Kidney (tissue), 14 donors: Measurements from ENCODE around the gene ARHGEF7. TPM values are rescaled to one million over a fixed set of nuclear protein-coding genes. Genes with fewer than 3 reads are reported as not detected.

Experiments
- DNase-seq, 5 donors: peaks; one replicate each; pipeline ENCODE4 v3.0.0-alpha.2; 2013 to 2020
- FAIRE-seq: peaks from 2 replicates; lab custom pipeline; 2012; peaks lifted over from hg19 to GRCh38; lab: Jason Lieb, UNC
- H3K27ac ChIP-seq, 2 donors: one replicate each; pipeline ENCODE4 v1.7.0; 2013; ENCODE audit warnings: low read depth in 2 of 2, low read length in 2 of 2, inconsistent platforms in 1 of 2
- H3K27me3 ChIP-seq: one replicate; pipeline ENCODE4 v1.7.1; 2013; ENCODE audit warnings: low read length, inconsistent platforms; ENCODE audit not compliant: control insufficient read depth, insufficient read depth
- H3K36me3 ChIP-seq, 3 donors: one replicate each; pipeline versions ENCODE4 v1.7.0 to v1.7.1; 2013; ENCODE audit warnings: low read length in 3 of 3, control low read depth in 1 of 3, inconsistent platforms in 1 of 3; ENCODE audit not compliant: insufficient read depth in 3 of 3, control insufficient read depth in 2 of 3
- H3K4me1 ChIP-seq, 3 donors: one replicate each; pipeline versions ENCODE4 v1.7.0 to v1.7.1; 2013; ENCODE audit warnings: low read length in 3 of 3, inconsistent platforms in 1 of 3, low read depth in 1 of 3; ENCODE audit not compliant: control insufficient read depth in 2 of 3, insufficient read depth in 2 of 3
- H3K4me3 ChIP-seq, 3 donors: one replicate each; pipeline versions ENCODE4 v1.7.0 to v1.8.1; 2013; ENCODE audit warnings: low read length in 3 of 3, control low read depth in 1 of 3, inconsistent platforms in 1 of 3
- H3K9ac ChIP-seq, 3 donors: one replicate each; pipeline versions ENCODE4 v1.7.0 to v1.7.1; 2013; ENCODE audit warnings: low read length in 3 of 3, control low read depth in 1 of 3, inconsistent platforms in 1 of 3
- H3K9me3 ChIP-seq, 3 donors: one replicate each; pipeline versions ENCODE4 v1.7.0 to v1.7.1; 2013; ENCODE audit warnings: low read length in 3 of 3, control low read depth in 1 of 3, inconsistent platforms in 1 of 3; ENCODE audit not compliant: control insufficient read depth in 2 of 3, insufficient read depth in 1 of 3
- CTCF ChIP-seq: IDR thresholded peaks from 3 replicates; pipeline ENCODE4 v1.5.1; 2012; ENCODE audit warnings: mild to moderate bottlenecking, moderate library complexity, borderline replicate concordance; ENCODE audit not compliant: insufficient read depth; ENCODE audit errors: extremely low read depth
- intact Hi-C: fragments of 100-400 bp; cut with DNase I; formaldehyde crosslinking; loops from one replicate; pipeline ENCODE4 v1.11.1; 2022
- polyA plus RNA-seq: library from polyadenylated mRNA; stranded (reverse); fragments of 350-450 nt; fragmentation: Illumina TruSeq; extraction: RNeasy Lipid Tissue Mini Kit (QIAGEN cat#74804); gene quantifications from one replicate; pipeline ENCODE4 v1.2.3, GENCODE V29; 2014; ENCODE audit warnings: low read depth, low replicate concordance; ENCODE audit not compliant: insufficient read depth
- total RNA-seq: library from RNA; stranded (reverse); fragmentation: NEBNext Ultra II Directional; extraction: Animal tissue kit (Norgen Biotek cat#: 25700); gene quantifications from one replicate; pipeline ENCODE4 v1.2.1, GENCODE V29; 2021
- donor health status: control.
- donor health status: control.
- donor health status: control.
- donor health status: control.
- donor health status: control.
- donor health status: DM: yes; HTN: yes; CAD: no.
- donor health status: Normal renal cell carcinoma (clear cell type).

The ARHGEF7 gene
- total and polyA plus RNA-seq, 2 donors from 2014 or later = 17.9 to 56.4 TPM

DNA sequence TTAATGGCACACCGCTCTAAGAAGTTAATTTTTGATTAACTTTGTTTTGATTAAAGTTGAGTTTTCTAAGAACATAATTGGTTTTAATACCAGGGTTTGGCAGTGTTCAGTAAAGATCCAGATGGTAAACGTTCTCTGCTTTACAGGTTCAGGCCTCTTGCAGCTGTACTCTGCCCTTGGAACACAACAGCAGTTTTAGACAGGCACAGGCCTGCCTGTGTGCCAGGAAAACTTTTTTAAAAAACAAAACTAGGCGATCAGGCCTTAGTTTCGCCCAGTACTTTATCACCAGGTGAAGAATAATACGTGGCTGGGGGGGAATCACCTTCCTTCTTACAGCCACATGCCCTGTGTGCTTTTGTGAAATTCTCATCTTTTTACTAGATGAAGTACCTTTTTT, 167.3 kb downstream of the ARHGEF7 start:
- H3K36me3 ChIP-seq = peaks cover 5 to 77% (median 54%) of the 10 kb centered on the region in 3 donors
- no peak for FAIRE-seq
- intact Hi-C loops = no loop called here
- H3K9ac ChIP-seq = no peak overlapping the region
- no peaks in the 10 kb centered on the region for H3K9me3 ChIP-seq
- H3K27ac ChIP-seq = peak overlapping the region in 1 of 2 donors; percentile 51
- peaks cover 0 to 4% (median 0%) of the 10 kb centered on the region in 3 donors for H3K4me1 ChIP-seq
- no peak for TF ChIP-seq CTCF
- DNase-seq = peak in 1 of 5 donors; percentile 15
- no peaks in the 10 kb centered on the region for H3K27me3 ChIP-seq
- H3K4me3 ChIP-seq = no peak overlapping the region

GRCh38 chr13:111282997-111283396, 167.9 kb downstream of the ARHGEF7 start:
- no peak for DNase-seq
- no peaks in the 10 kb centered on the region for H3K9me3 ChIP-seq
- H3K27ac ChIP-seq = no peak overlapping the region
- H3K4me1 ChIP-seq = peaks cover 0 to 4% (median 0%) of the 10 kb centered on the region in 3 donors
- no peaks in the 10 kb centered on the region for H3K27me3 ChIP-seq
- peaks cover 5 to 72% (median 53%) of the 10 kb centered on the region in 3 donors for H3K36me3 ChIP-seq
- intact Hi-C loops = no loop called here
- H3K4me3 ChIP-seq = no peak overlapping the region
- H3K9ac ChIP-seq = no peak overlapping the region
- no peak for FAIRE-seq
- no peak for TF ChIP-seq CTCF

DNA sequence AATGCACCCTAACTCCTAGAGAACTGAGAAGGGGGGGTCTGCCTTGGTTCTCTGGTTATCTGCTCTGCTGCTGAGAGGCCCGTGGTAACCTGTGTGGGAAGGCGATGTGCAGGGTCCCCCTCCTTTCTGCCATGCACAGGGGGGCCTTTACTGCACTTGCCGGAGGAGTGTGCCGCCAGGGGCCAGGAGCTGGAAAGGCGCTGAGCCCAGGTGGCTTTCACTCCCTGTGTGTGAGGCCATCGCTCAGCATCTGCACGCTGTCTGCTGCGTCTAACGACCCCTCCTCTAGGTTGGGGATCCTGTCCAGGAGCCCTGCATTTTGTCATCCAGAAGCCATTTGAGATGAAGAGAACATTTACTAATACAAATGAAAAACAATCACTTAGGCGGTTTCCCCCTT, 168.3 kb downstream of the ARHGEF7 start:
- DNase-seq (no peak), FAIRE-seq (no peak)
- Histone ChIP-seq H3K36me3 (peaks cover 5 to 68% (median 53%) of the 10 kb centered on the region in 3 donors), H3K4me3 (no peak overlapping the region), H3K9ac (no peak overlapping the region), H3K9me3 (no peaks in the 10 kb centered on the region), H3K4me1 (peaks cover 0 to 4% (median 0%) of the 10 kb centered on the region in 3 donors), H3K27ac (no peak overlapping the region), H3K27me3 (no peaks in the 10 kb centered on the region)
- no peak for TF ChIP-seq CTCF
- intact Hi-C loops = no loop called here

DNA sequence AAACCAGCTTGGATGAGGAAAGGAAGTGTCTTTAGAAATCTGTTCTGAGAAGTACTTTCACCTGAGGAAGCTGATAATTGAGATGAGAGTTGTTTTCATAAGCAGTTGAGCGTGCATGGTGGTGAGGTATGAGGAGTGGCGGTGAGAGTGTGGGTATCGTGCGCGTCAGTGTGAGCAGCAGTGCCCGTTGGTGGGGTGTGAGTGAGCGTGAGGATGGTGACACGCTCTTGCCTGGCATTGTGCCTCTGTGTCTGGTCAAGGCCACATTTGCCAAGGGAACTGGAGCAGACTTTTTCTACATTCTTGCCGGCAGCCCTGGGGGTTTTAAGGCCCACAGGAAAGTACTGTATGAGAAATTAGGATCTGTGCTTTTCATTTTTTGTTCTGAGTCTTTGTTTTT, 168.9 kb downstream of the ARHGEF7 start:
- peaks cover 5 to 62% (median 49%) of the 10 kb centered on the region in 3 donors for H3K36me3 ChIP-seq

More for the DNA sequence above, 168.9 kb downstream of the ARHGEF7 start:
- H3K27ac ChIP-seq = no peak overlapping the region
- TF ChIP-seq CTCF = no peak
- no peaks in the 10 kb centered on the region for H3K27me3 ChIP-seq
- H3K9me3 ChIP-seq = no peaks in the 10 kb centered on the region
- no peak overlapping the region for H3K9ac ChIP-seq
- DNase-seq (no peak), FAIRE-seq (no peak)
- H3K4me1 ChIP-seq = peaks cover 0 to 4% (median 0%) of the 10 kb centered on the region in 3 donors
- no peak overlapping the region for H3K4me3 ChIP-seq
- intact Hi-C loops = no loop called here
